ENCODE data around the gene KL.

The KL gene

GRCh38 chr13:33016414-33017322 lies at the start of gene KL:
Gene KL (plus strand): TSS chr13:33016423. CDS start chr13:33016441, 18 bp downstream.
- DNase-seq = no peak

GRCh38 chr13:32967584-32968182 lies 48.5 kb upstream of the KL start:
- DNase-seq = no peak

GRCh38 chr13:32968316-32968715 lies 47.9 kb upstream of the KL start:
- no peak for DNase-seq

- no peak for DNase-seq
Observed at GRCh38 chr13:32968793-32969192, 47.4 kb upstream of the KL start.

- no peak for DNase-seq
Observed at GRCh38 chr13:32969516-32969941, 46.7 kb upstream of the KL start.

- DNase-seq = no peak
Observed at GRCh38 chr13:32976056-32976805, 40.0 kb upstream of the KL start.

GRCh38 chr13:32976912-32977311 lies 39.3 kb upstream of the KL start:
- DNase-seq = no peak

- DNase-seq = no peak
Observed at GRCh38 chr13:32977321-32977720, 38.9 kb upstream of the KL start.

- DNase-seq = no peak
Observed at GRCh38 chr13:32978278-32978677, 37.9 kb upstream of the KL start.

- DNase-seq = no peak
Observed at GRCh38 chr13:32983058-32983457, 33.2 kb upstream of the KL start.

- no peak for DNase-seq
Observed at GRCh38 chr13:32984857-32985626, 31.2 kb upstream of the KL start.

GRCh38 chr13:32986552-32986951 lies 29.7 kb upstream of the KL start:
- DNase-seq = no peak

GRCh38 chr13:32987462-32987861 lies 28.8 kb upstream of the KL start:
- no peak for DNase-seq

GRCh38 chr13:32988608-32989289 lies 27.5 kb upstream of the KL start:
- no peak for DNase-seq

GRCh38 chr13:32989290-32989667 lies 26.9 kb upstream of the KL start:
- DNase-seq = no peak

GRCh38 chr13:32989942-32990341 lies 26.3 kb upstream of the KL start:
- no peak for DNase-seq

- DNase-seq = no peak
Observed at GRCh38 chr13:32993145-32993544, 23.1 kb upstream of the KL start.

- no peak for DNase-seq
Observed at GRCh38 chr13:32997399-32997798, 18.8 kb upstream of the KL start.

- no peak for DNase-seq
Observed at GRCh38 chr13:32998966-32999365, 17.3 kb upstream of the KL start.

- DNase-seq = no peak
Observed at GRCh38 chr13:33000365-33000764, 15.9 kb upstream of the KL start.

GRCh38 chr13:33003458-33004019 lies 12.7 kb upstream of the KL start:
- peak; percentile 4 for DNase-seq

- DNase-seq = no peak
Observed at GRCh38 chr13:33004511-33004910, 11.7 kb upstream of the KL start.
